Thymus (tissue), 11 donors: ENCODE measurements around the gene ATP2C2. TPM values are rescaled to one million over a fixed set of nuclear protein-coding genes. Genes with fewer than 3 reads are reported as not detected.
"Not testable (repeated sequence)": the region's sequence is repeated elsewhere in the genome, so short reads cannot be mapped to it uniquely, and the experiment has no call there.

Source experiments
- DNase-seq, 9 donors: peaks; one replicate each; pipeline ENCODE4 v3.0.0-alpha.2; 2013; ENCODE audit warnings: low spot score in 9 of 9, low read depth in 6 of 9, missing footprints in 1 of 9
- H3K27ac ChIP-seq, 2 donors: one replicate each; pipeline ENCODE4 v1.5.1; 2013; ENCODE audit warnings: control low read depth in 1 of 2, low read depth in 1 of 2, low read length in 1 of 2, mild to moderate bottlenecking in 1 of 2, moderate library complexity in 1 of 2
- H3K27me3 ChIP-seq, 2 donors: one replicate each; pipeline ENCODE4 v1.5.1; 2013; ENCODE audit warnings: low read length in 1 of 2; ENCODE audit not compliant: control insufficient read depth in 2 of 2, insufficient read depth in 1 of 2
- H3K36me3 ChIP-seq, 2 donors: one replicate each; pipeline ENCODE4 v1.5.1; 2013; ENCODE audit warnings: low read length in 1 of 2, mild to moderate bottlenecking in 1 of 2, moderate library complexity in 1 of 2; ENCODE audit not compliant: control insufficient read depth in 2 of 2, insufficient read depth in 2 of 2
- H3K4me1 ChIP-seq, 2 donors: one replicate each; pipeline ENCODE4 v1.5.1; 2013; ENCODE audit warnings: low read length in 2 of 2; ENCODE audit not compliant: control insufficient read depth in 2 of 2, insufficient read depth in 2 of 2
- H3K4me3 ChIP-seq, 2 donors: one replicate each; pipeline ENCODE4 v1.5.1; 2013; ENCODE audit warnings: low read length in 2 of 2, control low read depth in 1 of 2, mild to moderate bottlenecking in 1 of 2
- H3K9me3 ChIP-seq, 2 donors: one replicate each; pipeline ENCODE4 v1.5.1; 2013; ENCODE audit warnings: low read length in 1 of 2, mild to moderate bottlenecking in 1 of 2; ENCODE audit not compliant: control insufficient read depth in 2 of 2, insufficient read depth in 1 of 2
- WGBS: extraction: QIAGEN DNeasy Blood & Tissue Kit; methylation state at CpG from one replicate; pipeline ENCODE4 v1.1.7; 2013; 5-methylcytosine and 5-hydroxymethylcytosine counted together
- polyA plus RNA-seq: library from polyadenylated mRNA; stranded (reverse); fragments of 200-250 nt; gene quantifications from one replicate; pipeline ENCODE4 v1.2.3, GENCODE V29; 2013
- total RNA-seq: library from RNA; stranded (reverse); fragments of 120-200 nt; gene quantifications from one replicate; pipeline ENCODE4 v1.2.4, GENCODE V29; 2013
- donor health status: healthy.

Gene ATP2C2
- total and polyA plus RNA-seq, 2 donors = 0.38 to 0.94 TPM

DNA sequence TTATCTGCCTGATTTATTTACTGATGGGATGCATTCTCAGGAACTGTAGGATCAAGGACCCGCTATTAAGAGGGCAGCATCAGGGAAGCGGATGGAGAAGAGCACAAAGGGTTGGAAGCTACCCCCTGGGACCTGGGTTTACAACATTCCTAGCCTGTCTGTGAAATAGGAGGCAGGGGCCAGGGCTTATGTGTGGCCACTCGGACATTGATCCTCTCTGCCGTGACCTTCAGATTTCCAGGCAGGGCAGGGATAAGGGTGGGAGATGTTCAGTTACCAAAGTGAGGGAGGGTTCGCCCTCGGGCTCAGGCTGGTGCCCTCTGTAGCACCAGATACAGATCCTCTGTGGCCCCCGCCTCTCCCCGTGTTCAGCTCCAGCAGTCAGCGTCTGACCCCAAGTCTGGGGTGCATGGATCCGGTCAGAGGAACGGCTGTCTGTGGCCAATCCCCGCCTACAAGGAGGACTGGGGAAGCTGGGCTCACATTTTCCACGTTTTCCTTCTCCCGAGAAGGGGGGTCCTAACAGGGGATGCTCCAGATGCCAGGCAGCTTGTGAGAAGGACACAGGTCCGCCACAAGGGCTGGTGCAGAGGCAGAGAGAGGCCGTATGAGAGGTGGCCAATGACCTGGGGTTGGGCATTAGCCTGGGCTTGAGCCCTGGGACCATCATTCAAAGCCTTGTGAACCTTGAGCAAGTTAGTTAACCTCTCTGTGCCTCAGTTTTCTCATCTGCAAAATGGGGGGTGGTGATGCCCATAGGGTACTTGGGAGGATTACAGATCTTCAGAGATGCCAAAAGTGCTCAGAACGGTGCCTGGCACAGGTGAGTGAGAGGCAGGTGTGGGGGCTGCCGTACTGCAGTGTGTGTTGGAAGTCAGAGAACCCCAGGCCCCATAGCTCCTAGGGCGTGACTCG is 48.3 kb downstream of the ATP2C2 start:
- WGBS = 83% methylated on average over 20 of the region's 20 CpGs
- Histone ChIP-seq H3K27me3 (peaks cover 0 to 6% of the 10 kb centered on the region in 2 donors), H3K36me3 (no peaks in the 10 kb centered on the region), H3K9me3 (no peaks in the 10 kb centered on the region), H3K4me1 (no peaks in the 10 kb centered on the region), H3K4me3 (no peak overlapping the region), H3K27ac (no peak overlapping the region)
- no peak for DNase-seq

DNA sequence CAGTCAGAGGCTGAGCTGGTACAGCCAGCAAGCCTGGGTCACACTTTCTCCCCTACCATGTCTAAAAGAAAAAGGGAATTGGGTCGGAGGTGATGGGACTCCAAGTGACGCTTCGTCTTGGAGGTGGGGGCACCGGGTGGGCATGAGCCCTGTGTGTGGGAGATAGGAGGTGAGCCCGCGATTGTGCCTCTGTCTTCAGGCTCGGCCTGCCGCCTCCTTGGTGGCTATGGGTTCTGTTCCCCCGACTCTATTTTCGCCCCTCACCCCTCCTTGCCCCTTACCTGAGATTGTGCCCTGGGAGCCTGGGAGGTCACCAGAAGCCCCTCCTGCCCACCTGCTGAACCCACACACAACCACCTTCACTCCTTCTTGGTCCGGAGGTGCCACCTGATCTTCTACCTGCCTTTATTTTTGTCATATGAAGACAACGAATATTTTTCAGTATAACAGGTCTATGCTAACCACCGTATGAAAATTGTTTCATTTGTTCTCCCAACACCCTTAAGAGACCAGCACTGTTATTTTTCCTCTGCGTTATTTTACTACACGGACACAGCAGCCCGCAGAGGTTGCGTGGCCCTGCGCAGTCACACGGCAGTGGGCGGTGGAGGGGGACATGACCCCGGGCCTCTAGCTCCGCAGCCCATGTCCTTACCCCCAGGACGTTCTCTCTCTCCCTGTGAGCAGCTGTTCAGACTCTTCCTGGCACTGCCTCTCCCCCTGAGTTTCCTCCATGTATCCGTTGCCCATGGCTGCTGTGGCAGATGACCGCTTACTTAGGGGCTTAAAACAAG is 49.9 kb downstream of the ATP2C2 start:
- H3K27ac ChIP-seq = no peak overlapping the region
- H3K4me3 ChIP-seq = no peak overlapping the region
- no peaks in the 10 kb centered on the region for H3K9me3 ChIP-seq
- peaks cover 0 to 6% of the 10 kb centered on the region in 2 donors for H3K27me3 ChIP-seq
- H3K36me3 ChIP-seq = no peaks in the 10 kb centered on the region
- no peak for DNase-seq
- no peaks in the 10 kb centered on the region for H3K4me1 ChIP-seq
- WGBS = 94% methylated on average over 25 of the region's 25 CpGs

DNA sequence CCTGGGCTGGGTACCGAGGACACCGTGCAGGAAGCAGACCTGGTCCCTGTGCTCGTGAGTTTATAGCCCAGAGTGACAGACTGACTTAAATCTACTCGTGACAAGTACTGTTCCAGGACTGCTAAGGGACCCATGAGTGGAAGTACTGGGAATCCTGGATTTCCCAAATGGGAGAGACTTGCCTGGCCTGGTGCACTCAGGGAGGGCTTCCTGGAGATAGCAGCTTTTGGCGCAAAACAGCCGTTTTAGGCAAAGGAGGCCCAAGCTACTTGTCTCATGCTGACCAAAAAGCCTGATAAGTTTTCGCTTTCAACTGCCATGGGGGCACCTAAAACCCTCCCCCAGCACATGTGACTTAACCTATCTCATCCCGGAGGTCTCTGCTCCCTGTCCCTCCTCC is 51.4 kb downstream of the ATP2C2 start:
- DNase-seq = no peak

DNA sequence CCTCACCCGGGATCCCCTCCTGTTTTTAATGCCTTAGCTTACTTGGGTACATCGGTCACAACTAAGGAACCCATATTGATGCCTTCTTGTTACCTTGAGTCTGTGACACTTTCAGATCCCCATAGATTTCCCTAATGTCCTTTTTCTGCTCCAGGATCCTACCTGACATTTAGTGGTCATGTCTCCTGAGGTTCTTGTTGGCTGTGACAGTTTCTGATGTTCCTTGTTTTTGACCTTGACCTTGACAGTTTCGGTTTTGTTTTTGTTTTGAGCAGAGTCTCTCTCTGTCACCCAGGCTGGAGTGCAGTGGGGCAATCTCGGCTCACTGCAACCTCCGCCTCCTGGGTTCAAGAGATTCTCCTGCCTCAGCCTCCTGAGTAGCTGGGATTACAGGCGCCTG is 52.2 kb downstream of the ATP2C2 start:
- H3K27me3 ChIP-seq, DNase-seq, H3K27ac ChIP-seq, H3K4me3 ChIP-seq, H3K36me3 ChIP-seq, H3K9me3 ChIP-seq, H3K4me1 ChIP-seq: not testable (repeated sequence)
- 93% methylated on average over 6 of the region's 6 CpGs for WGBS

More for the DNA sequence above, 51.4 kb downstream of the ATP2C2 start:
- Histone ChIP-seq H3K27me3 (peaks cover 0 to 3% of the 10 kb centered on the region in 2 donors), H3K27ac (no peak overlapping the region), H3K36me3 (no peaks in the 10 kb centered on the region), H3K4me1 (no peaks in the 10 kb centered on the region), H3K9me3 (no peaks in the 10 kb centered on the region), H3K4me3 (no peak overlapping the region)
- WGBS = 92% methylated on average over 8 of the region's 8 CpGs

DNA sequence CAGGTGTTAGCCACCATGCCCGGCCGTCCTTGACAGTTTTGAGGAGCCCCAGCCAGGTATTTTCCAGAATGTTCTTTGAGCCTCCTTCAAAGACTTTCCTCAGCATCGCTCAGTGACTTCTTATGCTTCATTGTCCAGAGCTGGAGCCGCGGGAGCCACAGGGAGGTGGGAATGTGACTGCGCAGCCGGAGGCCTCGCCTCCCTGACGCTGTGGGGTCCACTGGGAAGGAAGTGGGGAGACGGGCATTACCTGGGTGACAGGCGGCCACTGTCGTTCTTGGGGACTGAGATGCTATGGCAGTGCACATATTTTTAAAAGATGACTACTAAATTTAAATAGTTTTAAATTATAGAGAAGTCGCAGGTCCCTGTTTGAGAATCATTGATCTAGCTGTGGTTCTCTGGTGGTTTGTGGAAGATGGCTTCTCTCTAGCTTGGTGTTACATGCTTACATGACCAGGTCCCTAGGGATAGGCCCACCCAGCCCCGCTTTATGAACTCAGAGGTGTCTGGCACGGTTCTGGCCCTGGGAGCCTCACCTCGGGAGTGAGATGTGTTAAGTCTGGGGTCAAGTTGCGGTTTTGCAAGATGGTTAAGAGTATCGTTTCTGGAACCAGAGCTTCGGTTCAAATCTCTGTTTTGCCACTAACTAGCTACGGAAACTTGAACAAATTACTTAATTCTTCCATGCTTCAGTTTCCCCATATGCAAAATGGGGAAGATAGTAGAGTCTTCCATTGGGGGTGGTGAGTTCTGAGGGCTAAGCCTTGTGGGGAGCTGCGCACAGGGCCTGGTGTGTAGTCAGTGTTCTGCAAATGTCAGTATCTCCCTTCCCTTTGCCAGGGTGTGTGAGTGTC is 53.0 kb downstream of the ATP2C2 start:
- DNase-seq = no peak

DNA sequence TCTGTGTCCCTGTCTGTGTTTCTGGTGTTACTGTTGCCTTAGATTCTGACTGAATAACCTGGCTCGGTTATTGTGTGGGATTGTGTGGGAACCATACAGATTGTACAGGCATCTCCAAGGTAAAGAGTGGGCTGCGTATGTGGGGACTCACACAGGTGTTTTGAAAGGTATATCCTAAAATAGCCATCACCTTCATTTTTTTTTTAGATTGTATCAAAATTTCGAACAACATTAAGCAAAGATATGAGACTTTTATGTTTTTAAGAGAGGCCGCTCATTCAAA is 53.5 kb downstream of the ATP2C2 start:
- Histone ChIP-seq H3K4me1 (no peaks in the 10 kb centered on the region), H3K4me3 (no peak overlapping the region), H3K9me3 (no peaks in the 10 kb centered on the region), H3K36me3 (no peaks in the 10 kb centered on the region), H3K27ac (no peak overlapping the region), H3K27me3 (no peaks in the 10 kb centered on the region)
- no peak for DNase-seq
- WGBS = 98% methylated on average over 4 of the region's 4 CpGs

More for the DNA sequence above, 53.0 kb downstream of the ATP2C2 start:
- Histone ChIP-seq H3K4me3 (no peak overlapping the region), H3K27me3 (no peaks in the 10 kb centered on the region), H3K9me3 (no peaks in the 10 kb centered on the region), H3K27ac (no peak overlapping the region), H3K4me1 (no peaks in the 10 kb centered on the region), H3K36me3 (no peaks in the 10 kb centered on the region)
- 97% methylated on average over 21 of the region's 21 CpGs for WGBS

DNA sequence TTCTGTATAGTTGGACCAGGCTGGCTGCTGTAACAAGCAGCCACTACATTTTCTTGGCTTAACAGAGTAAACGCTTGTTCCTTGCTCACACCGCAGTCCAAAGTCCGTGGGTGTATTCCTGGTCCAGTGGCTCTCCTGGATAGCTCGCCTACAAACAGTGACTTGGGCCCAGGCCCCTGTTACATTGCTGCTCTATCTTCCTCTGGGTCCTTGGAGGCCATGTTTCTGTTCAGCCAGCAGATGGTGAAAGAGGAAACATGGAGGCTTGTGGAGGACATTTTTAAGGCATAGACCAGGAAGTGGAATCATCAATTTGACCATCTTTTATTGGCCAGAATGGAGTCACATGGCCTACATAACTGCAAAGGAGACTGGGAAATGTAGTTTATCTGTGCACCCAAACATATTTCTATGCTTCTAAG is 55.1 kb downstream of the ATP2C2 start:
- no peak overlapping the region for H3K4me3 ChIP-seq
- 99% methylated on average over 4 of the region's 4 CpGs for WGBS
- no peaks in the 10 kb centered on the region for H3K27me3 ChIP-seq
- H3K4me1 ChIP-seq = no peaks in the 10 kb centered on the region
- no peaks in the 10 kb centered on the region for H3K36me3 ChIP-seq
- no peak overlapping the region for H3K27ac ChIP-seq
- no peaks in the 10 kb centered on the region for H3K9me3 ChIP-seq
- DNase-seq = peak in 2 of 9 donors; percentile 1 to 23

DNA sequence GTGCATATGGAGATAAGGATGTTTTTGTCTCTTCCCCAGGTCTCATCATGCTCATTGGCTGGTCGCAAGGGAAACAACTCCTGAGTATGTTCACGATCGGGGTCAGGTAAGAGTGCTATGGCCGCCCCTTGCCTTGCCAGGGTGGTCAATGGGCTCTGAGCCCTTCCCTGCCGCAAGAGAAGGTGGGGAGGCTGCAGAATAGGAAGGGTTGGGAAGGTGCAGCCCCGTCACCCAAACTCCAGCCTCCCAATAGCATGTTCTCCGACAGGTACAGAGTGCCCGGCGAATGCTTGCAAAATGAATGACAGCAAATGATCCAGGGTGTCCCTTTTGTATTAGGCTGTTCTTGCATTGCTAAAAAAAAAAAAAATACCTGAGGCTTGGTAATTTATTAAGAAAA is 57.4 kb downstream of the ATP2C2 start:
- Histone ChIP-seq H3K9me3 (peaks cover 0 to 1% of the 10 kb centered on the region in 2 donors), H3K27me3 (peaks cover 0 to under 1% of the 10 kb centered on the region in 2 donors), H3K4me3 (no peak overlapping the region), H3K36me3 (no peaks in the 10 kb centered on the region), H3K27ac (no peak overlapping the region), H3K4me1 (no peaks in the 10 kb centered on the region)
- DNase-seq = no peak
- WGBS = 92% methylated on average over 9 of the region's 9 CpGs
